HEK293 (cell line): Measurements from ENCODE around the gene NUP62.

Experiments used
- CTCF ChIA-PET: fragments of 350-600 bp; formaldehyde crosslinking; extraction: SDS; loops from one replicate; lab custom pipeline; 2021; ENCODE audit warnings: antibody characterized with exemption; lab: Yijun Ruan, JAX
- POLR2A ChIA-PET: fragments of 300-600 bp; formaldehyde crosslinking; extraction: SDS; loops from one replicate; lab custom pipeline; 2020; ENCODE audit warnings: antibody characterized with exemption, inconsistent platforms; lab: Yijun Ruan, JAX
- H3K27ac ChIP-seq: fragments of 200-500 bp; sonication (Bioruptor generic); 2 replicates; pipeline ENCODE4 v1.5.1; 2014; ENCODE audit warnings: low read depth, low read length, control low read depth, inconsistent platforms; ENCODE audit errors: extremely low read depth
- H3K36me3 ChIP-seq, 2 experiments: fragments of 200-500 bp in 1 of 2; sonication (Bioruptor generic) in 1 of 2; 1 replicate in 1 of 2; 2 replicates in 1 of 2; pipeline ENCODE4 v1.5.1; 2014 to 2017; ENCODE audit warnings: inconsistent platforms in 2 of 2, low read length in 2 of 2; ENCODE audit not compliant: control insufficient read depth in 2 of 2, insufficient read depth in 1 of 2
- H3K4me1 ChIP-seq: fragments of 200-500 bp; sonication (Bioruptor generic); 2 replicates; pipeline ENCODE4 v1.5.1; 2014; ENCODE audit warnings: mild to moderate bottlenecking, low read length, inconsistent platforms; ENCODE audit not compliant: control insufficient read depth, insufficient read depth
- H3K4me3 ChIP-seq: 2 replicates; pipeline ENCODE4 v1.5.1; 2011; ENCODE audit warnings: low read depth, mild to moderate bottlenecking, control low read depth, low read length, moderate library complexity
- H3K9me3 ChIP-seq: fragments of 200-500 bp; sonication (Bioruptor generic); 2 replicates; pipeline ENCODE4 v1.5.1; 2014; ENCODE audit warnings: low read depth, low read length, inconsistent platforms; ENCODE audit not compliant: control insufficient read depth, insufficient read depth
- KLF10 ChIP-seq: fragments of 450-650 bp; IDR thresholded peaks from 2 replicates; pipeline ENCODE4 v1.5.1; 2018; ENCODE audit warnings: missing biosample characterization, mild to moderate bottlenecking, missing genetic modification characterization
- KLF16 ChIP-seq: fragments of 450-650 bp; formaldehyde crosslinking; IDR thresholded peaks from 2 replicates; pipeline ENCODE4 v1.5.1; 2017; ENCODE audit warnings: missing biosample characterization, missing genetic modification characterization
- MYNN ChIP-seq: fragments of 450-650 bp; formaldehyde crosslinking; IDR thresholded peaks from 2 replicates; pipeline ENCODE4 v1.5.1; 2016; ENCODE audit warnings: missing biosample characterization, missing genetic modification characterization, borderline replicate concordance
- SALL2 ChIP-seq: fragments of 450-650 bp; formaldehyde crosslinking; IDR thresholded peaks from 2 replicates; pipeline ENCODE4 v1.5.0; 2017; ENCODE audit warnings: missing biosample characterization, mild to moderate bottlenecking, missing genetic modification characterization, borderline replicate concordance
- WT1 ChIP-seq: fragments of 450-650 bp; formaldehyde crosslinking; IDR thresholded peaks from 2 replicates; pipeline ENCODE4 v1.5.1; 2016; ENCODE audit warnings: missing biosample characterization, missing genetic modification characterization
- ZBTB17 ChIP-seq: fragments of 450-650 bp; formaldehyde crosslinking; IDR thresholded peaks from 2 replicates; pipeline ENCODE4 v1.5.1; 2016; ENCODE audit warnings: missing biosample characterization, missing genetic modification characterization
- ZBTB20 ChIP-seq: fragments of 450-650 bp; formaldehyde crosslinking; IDR thresholded peaks from 2 replicates; pipeline ENCODE4 v1.5.1; 2016; ENCODE audit warnings: missing biosample characterization, missing genetic modification characterization
- ZBTB48 ChIP-seq: fragments of 450-650 bp; formaldehyde crosslinking; IDR thresholded peaks from 2 replicates; pipeline ENCODE4 v1.5.1; 2016; ENCODE audit warnings: missing biosample characterization, missing genetic modification characterization
- ZFP41 ChIP-seq: fragments of 450-650 bp; formaldehyde crosslinking; IDR thresholded peaks from 2 replicates; pipeline ENCODE4 v1.5.1; 2016; ENCODE audit warnings: missing biosample characterization, missing genetic modification characterization, borderline replicate concordance
- ZNF138 ChIP-seq: fragments of 450-650 bp; formaldehyde crosslinking; IDR thresholded peaks from 2 replicates; pipeline ENCODE4 v1.5.1; 2016; ENCODE audit warnings: missing biosample characterization, missing genetic modification characterization, borderline replicate concordance
- ZNF174 ChIP-seq: fragments of 450-650 bp; formaldehyde crosslinking; IDR thresholded peaks from 2 replicates; pipeline ENCODE4 v1.5.0; 2017; ENCODE audit warnings: missing biosample characterization, mild to moderate bottlenecking, missing genetic modification characterization
- ZNF2 ChIP-seq: fragments of 450-650 bp; formaldehyde crosslinking; IDR thresholded peaks from 2 replicates; pipeline ENCODE4 v1.5.1; 2016; ENCODE audit warnings: missing biosample characterization, missing genetic modification characterization
- ZNF202 ChIP-seq: fragments of 450-650 bp; formaldehyde crosslinking; IDR thresholded peaks from 2 replicates; pipeline ENCODE4 v1.5.1; 2016; ENCODE audit warnings: missing biosample characterization, missing genetic modification characterization, borderline replicate concordance
- ZNF223 ChIP-seq: fragments of 450-650 bp; formaldehyde crosslinking; IDR thresholded peaks from 2 replicates; pipeline ENCODE4 v1.5.1; 2016; ENCODE audit warnings: missing biosample characterization, missing genetic modification characterization
- ZNF302 ChIP-seq: fragments of 450-650 bp; formaldehyde crosslinking; IDR thresholded peaks from 2 replicates; pipeline ENCODE4 v1.5.1; 2016; ENCODE audit warnings: missing biosample characterization, missing genetic modification characterization, low read depth
- ZNF324 ChIP-seq: fragments of 450-650 bp; formaldehyde crosslinking; IDR thresholded peaks from 2 replicates; pipeline ENCODE4 v1.5.1; 2016; ENCODE audit warnings: missing biosample characterization, missing genetic modification characterization
- ZNF394 ChIP-seq: fragments of 450-650 bp; formaldehyde crosslinking; IDR thresholded peaks from 2 replicates; pipeline ENCODE4 v1.5.1; 2016; ENCODE audit warnings: missing biosample characterization, missing genetic modification characterization, mild to moderate bottlenecking, moderate library complexity, borderline replicate concordance
- ZNF560 ChIP-seq: fragments of 450-650 bp; formaldehyde crosslinking; IDR thresholded peaks from 2 replicates; pipeline ENCODE4 v1.5.1; 2017; ENCODE audit warnings: missing biosample characterization, missing genetic modification characterization, borderline replicate concordance
- ZNF624 ChIP-seq: fragments of 450-650 bp; formaldehyde crosslinking; IDR thresholded peaks from 2 replicates; pipeline ENCODE4 v1.5.1; 2017; ENCODE audit warnings: missing biosample characterization, missing genetic modification characterization
- ZNF629 ChIP-seq: fragments of 450-650 bp; formaldehyde crosslinking; IDR thresholded peaks from 2 replicates; pipeline ENCODE4 v1.5.1; 2017; ENCODE audit warnings: missing biosample characterization, missing genetic modification characterization
- ZNF701 ChIP-seq: fragments of 450-650 bp; formaldehyde crosslinking; IDR thresholded peaks from 2 replicates; pipeline ENCODE4 v1.5.1; 2016; ENCODE audit warnings: missing biosample characterization, missing genetic modification characterization
- ZNF768 ChIP-seq: fragments of 450-650 bp; formaldehyde crosslinking; IDR thresholded peaks from 2 replicates; pipeline ENCODE4 v1.5.1; 2018; ENCODE audit warnings: missing biosample characterization, mild to moderate bottlenecking, missing genetic modification characterization
- ZNF837 ChIP-seq: fragments of 450-650 bp; formaldehyde crosslinking; IDR thresholded peaks from 2 replicates; pipeline ENCODE4 v1.5.1; 2016; ENCODE audit warnings: missing biosample characterization, missing genetic modification characterization
- TF ChIP-seq, protein P1 (sequence below): fragments of 450-650 bp; formaldehyde crosslinking; IDR thresholded peaks from 2 replicates; pipeline ENCODE4 v1.5.1; 2016; ENCODE audit warnings: missing biosample characterization, missing genetic modification characterization
- TF ChIP-seq, protein P2 (sequence below): fragments of 450-650 bp; formaldehyde crosslinking; IDR thresholded peaks from 2 replicates; pipeline ENCODE4 v1.5.1; 2016; ENCODE audit warnings: missing biosample characterization, missing genetic modification characterization
- TF ChIP-seq, protein P3 (sequence below): fragments of 450-650 bp; formaldehyde crosslinking; IDR thresholded peaks from 2 replicates; pipeline ENCODE4 v1.5.1; 2016; ENCODE audit warnings: missing biosample characterization, missing genetic modification characterization

NUP62 gene

DNA sequence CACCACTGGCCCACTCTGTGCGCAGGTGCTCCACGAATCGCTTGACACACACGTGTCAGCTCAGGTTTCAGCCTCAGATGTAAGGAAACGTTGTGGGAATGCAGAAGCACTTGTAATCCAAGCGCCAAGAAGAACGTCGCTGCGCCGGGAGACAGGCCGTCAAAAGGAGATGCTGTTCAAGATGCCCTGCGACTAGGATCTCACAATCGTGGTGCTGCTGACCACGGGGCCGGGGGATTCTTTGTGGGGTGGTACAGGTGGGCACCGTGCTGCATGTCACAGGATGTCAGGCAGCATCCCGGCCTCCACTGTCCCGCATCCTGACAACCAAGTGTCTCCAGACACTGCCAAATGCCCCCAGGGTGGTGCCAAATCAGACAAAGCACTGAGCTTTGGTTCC lies 48.6 kb upstream of the NUP62 start (continued):
- TF ChIP-seq KLF16 (no peak), ZNF2 (no peak), ZFP41 (tag by site-specific recombination) (no peak)

DNA sequence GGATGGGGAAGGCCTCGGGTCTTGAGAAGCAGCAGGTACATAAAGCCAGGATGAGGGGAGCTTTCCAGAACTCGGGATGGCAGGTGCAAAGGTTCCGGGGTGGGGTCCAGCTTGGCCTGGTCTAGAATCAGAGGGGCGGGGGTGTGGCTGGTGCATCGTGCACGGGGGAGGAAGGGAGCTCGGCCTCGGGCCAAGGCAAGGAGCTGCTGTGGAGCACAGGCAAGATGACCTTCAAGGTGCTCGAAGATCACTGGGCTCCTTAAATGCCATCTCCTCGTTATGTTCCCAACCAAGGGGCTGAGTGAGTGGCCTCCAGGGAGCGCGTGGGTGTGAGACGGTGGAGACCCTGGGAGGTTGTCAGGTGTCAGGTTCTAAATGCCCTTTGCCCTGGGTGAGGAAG lies 47.8 kb upstream of the NUP62 start:
- Histone ChIP-seq H3K4me1 (no peaks in the 10 kb centered on the region), H3K4me3 (no peak overlapping the region), H3K36me3 (peaks cover 0 to 24% of the 10 kb centered on the region in 2 experiments; a peak in 2 of 3 replicates), H3K27ac (no peak overlapping the region), H3K9me3 (no peaks in the 10 kb centered on the region)
- ChIA-PET POLR2A (no interaction called here), CTCF (interaction anchor here (1.0 to 2.8 kb wide), 2 partner anchors 9 to 39 kb away, joined by 3 to 18 read pairs; no protein-coding TSS in a partner anchor)
- TF ChIP-seq, protein P1, sequence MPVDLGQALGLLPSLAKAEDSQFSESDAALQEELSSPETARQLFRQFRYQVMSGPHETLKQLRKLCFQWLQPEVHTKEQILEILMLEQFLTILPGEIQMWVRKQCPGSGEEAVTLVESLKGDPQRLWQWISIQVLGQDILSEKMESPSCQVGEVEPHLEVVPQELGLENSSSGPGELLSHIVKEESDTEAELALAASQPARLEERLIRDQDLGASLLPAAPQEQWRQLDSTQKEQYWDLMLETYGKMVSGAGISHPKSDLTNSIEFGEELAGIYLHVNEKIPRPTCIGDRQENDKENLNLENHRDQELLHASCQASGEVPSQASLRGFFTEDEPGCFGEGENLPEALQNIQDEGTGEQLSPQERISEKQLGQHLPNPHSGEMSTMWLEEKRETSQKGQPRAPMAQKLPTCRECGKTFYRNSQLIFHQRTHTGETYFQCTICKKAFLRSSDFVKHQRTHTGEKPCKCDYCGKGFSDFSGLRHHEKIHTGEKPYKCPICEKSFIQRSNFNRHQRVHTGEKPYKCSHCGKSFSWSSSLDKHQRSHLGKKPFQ: no peak
- TF ChIP-seq MYNN: no peak
- TF ChIP-seq, protein P2, sequence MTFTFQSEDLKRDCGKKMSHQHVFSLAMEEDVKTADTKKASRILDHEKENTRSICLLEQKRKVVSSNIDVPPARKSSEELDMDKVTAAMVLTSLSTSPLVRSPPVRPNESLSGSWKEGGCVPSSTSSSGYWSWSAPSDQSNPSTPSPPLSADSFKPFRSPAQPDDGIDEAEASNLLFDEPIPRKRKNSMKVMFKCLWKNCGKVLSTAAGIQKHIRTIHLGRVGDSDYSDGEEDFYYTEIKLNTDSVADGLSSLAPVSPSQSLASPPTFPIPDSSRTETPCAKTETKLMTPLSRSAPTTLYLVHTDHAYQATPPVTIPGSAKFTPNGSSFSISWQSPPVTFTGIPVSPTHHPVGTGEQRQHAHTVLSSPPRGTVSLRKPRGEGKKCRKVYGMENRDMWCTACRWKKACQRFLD (tag by site-specific recombination): no peak
- no peak for TF ChIP-seq ZNF174
- TF ChIP-seq ZNF324 (tag by site-specific recombination): no peak
- no peak for TF ChIP-seq ZNF560
- TF ChIP-seq, all 188 proteins: peak for 0

DNA sequence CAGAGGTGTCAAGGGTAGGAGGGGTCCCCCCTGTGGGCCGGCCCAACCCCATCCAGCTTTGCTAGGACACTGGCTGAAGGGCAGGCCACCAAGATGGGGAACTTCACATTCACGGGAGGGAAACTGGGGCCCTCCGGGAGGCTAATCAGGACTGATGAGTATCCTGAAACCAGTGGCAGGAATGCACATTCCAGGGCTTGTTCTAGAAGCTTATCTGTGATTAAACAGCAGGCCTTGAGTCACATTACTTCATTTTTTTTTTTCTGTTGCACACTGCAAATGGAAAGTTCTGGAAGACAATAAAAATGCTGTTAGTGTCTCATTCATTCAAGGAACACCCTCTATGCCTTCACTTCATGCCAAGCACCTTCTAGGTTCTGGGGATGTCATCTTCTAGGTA lies 47.2 kb upstream of the NUP62 start:
- TF ChIP-seq ZNF701 (tag by site-specific recombination): no peak
- TF ChIP-seq WT1: no peak
- TF ChIP-seq ZBTB17 (tag by site-specific recombination): no peak
- TF ChIP-seq ZNF837: no peak
- TF ChIP-seq, all 188 proteins: peak for 0
- POLR2A ChIA-PET: interaction anchor here (1.3 to 1.4 kb wide), 2 partner anchors 17 to 47 kb away, joined by 4 to 5 read pairs; partner anchors contain the start of genes ATF5 and NUP62
- CTCF ChIA-PET: interaction anchor here (0.5 to 2.8 kb wide), 5 partner anchors 13 to 111 kb away, joined by 3 to 18 read pairs (median 3); no protein-coding TSS in a partner anchor
- H3K9me3 ChIP-seq: no peaks in the 10 kb centered on the region
- no peaks in the 10 kb centered on the region for H3K4me1 ChIP-seq
- no peak overlapping the region for H3K4me3 ChIP-seq
- H3K36me3 ChIP-seq: peaks cover 0 to 20% of the 10 kb centered on the region in 2 experiments; a peak in 2 of 3 replicates
- H3K27ac ChIP-seq: no peak overlapping the region

DNA sequence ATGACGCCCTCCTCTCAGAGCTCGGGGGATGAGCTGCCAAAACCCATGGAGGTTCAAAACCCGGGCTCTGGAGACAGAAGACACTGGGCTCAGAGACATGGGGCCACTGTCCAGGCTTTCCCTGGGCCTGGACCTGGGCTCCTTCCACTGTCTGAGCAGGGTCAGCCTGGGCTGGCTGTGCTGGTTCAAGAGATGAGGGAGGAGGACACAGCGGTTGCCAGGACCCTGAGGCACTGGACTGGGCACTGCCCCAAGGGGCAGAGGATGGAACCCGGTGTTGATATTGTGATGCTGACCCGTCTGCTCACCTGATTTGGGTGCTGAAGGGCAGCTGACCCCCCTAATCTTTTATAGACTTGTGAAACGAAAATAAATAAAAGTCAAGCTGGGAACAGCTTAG lies 45.7 kb upstream of the NUP62 start:
- H3K27ac ChIP-seq: no peak overlapping the region
- ChIA-PET POLR2A (interaction anchor here (1.4 kb wide), 1 partner anchor 18 kb away, joined by 4 read pairs; no protein-coding TSS in a partner anchor), CTCF (interaction anchor here (0.9 kb wide), 1 partner anchor 14 kb away, joined by 5 read pairs; the partner anchor contains the start of gene SIGLEC11)
- H3K36me3 ChIP-seq: peaks cover 0 to 20% of the 10 kb centered on the region in 2 experiments; a peak in 2 of 3 replicates
- H3K4me3 ChIP-seq: no peak overlapping the region
- TF ChIP-seq ZNF138 (tag by site-specific recombination) (no peak), ZNF768 (tag by site-specific recombination) (no peak), ZNF223 (tag by site-specific recombination) (no peak), ZNF624 (tag by site-specific recombination) (no peak), ZNF629 (tag by site-specific recombination) (no peak), ZBTB20 (no peak), SALL2 (tag by site-specific recombination) (no peak), ZNF302 (tag by site-specific recombination) (no peak), KLF10 (tag by site-specific recombination) (no peak), ZNF202 (no peak), ZNF394 (tag by site-specific recombination) (no peak), ZBTB48 (tag by site-specific recombination) (no peak)
- TF ChIP-seq, protein P2 (tag by site-specific recombination): no peak
- TF ChIP-seq, protein P3, sequence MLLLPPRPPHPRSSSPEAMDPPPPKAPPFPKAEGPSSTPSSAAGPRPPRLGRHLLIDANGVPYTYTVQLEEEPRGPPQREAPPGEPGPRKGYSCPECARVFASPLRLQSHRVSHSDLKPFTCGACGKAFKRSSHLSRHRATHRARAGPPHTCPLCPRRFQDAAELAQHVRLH (tag by site-specific recombination): no peak
- no peaks in the 10 kb centered on the region for H3K9me3 ChIP-seq
- H3K4me1 ChIP-seq: no peaks in the 10 kb centered on the region
